K562 (cell line): ENCODE measurements around the gene BRICD5. TPM values are rescaled to one million over a fixed set of nuclear protein-coding genes. Genes with fewer than 3 reads are reported as not detected.
A peak's percentile ranks its signal among the peaks of the same experiment; 100 is the strongest.

Experiments
- ARID1B ChIP-seq: fragments of 450-650 bp; IDR thresholded peaks from 2 replicates; pipeline ENCODE4 v1.6.1; 2016; ENCODE audit warnings: antibody characterized with exemption, mild to moderate bottlenecking, inconsistent platforms
- ETV6 ChIP-seq, 3 experiments: fragments of 150-350 bp in 1 of 3; sonication (generic) in 1 of 3; formaldehyde crosslinking in 1 of 3; IDR thresholded peaks; 2 replicates each; pipeline versions ENCODE4 v1.6.1 to v1.8.0; 2014 to 2022; ENCODE audit warnings: borderline replicate concordance in 2 of 3, low read depth in 2 of 3, antibody characterized with exemption in 1 of 3, low read length in 1 of 3, mild to moderate bottlenecking in 1 of 3, missing genetic modification reagents in 1 of 3
- MAX ChIP-seq: sonication (generic); formaldehyde crosslinking; IDR thresholded peaks from 2 replicates; pipeline ENCODE4 v1.9.0; 2022; ENCODE audit warnings: mild to moderate bottlenecking, missing genetic modification reagents
- MCM2 ChIP-seq: fragments of 450-650 bp; IDR thresholded peaks from 2 replicates; pipeline ENCODE4 v1.6.1; 2017; ENCODE audit warnings: low read depth, mild to moderate bottlenecking
- NBN ChIP-seq: fragments of 450-650 bp; IDR thresholded peaks from 2 replicates; pipeline ENCODE4 v1.6.1; 2016; ENCODE audit warnings: low read depth, mild to moderate bottlenecking
- NCOA6 ChIP-seq: fragments of 450-650 bp; IDR thresholded peaks from 2 replicates; pipeline ENCODE4 v1.6.1; 2017; ENCODE audit warnings: mild to moderate bottlenecking
- POLR2A ChIP-seq: fragments of 450-650 bp; conservative IDR thresholded peaks from 2 replicates; pipeline ENCODE4 v1.6.1; 2016
- POLR2G ChIP-seq: fragments of 200-400 bp; formaldehyde crosslinking; IDR thresholded peaks from 2 replicates; pipeline ENCODE4 v1.6.1; 2017; ENCODE audit warnings: low read depth, mild to moderate bottlenecking, antibody characterized with exemption, low read length, moderate library complexity
- RBBP5 ChIP-seq: fragments of 200-600 bp; sonication (generic); IDR thresholded peaks from 2 replicates; pipeline ENCODE4 v1.6.1; 2012; ENCODE audit warnings: borderline replicate concordance, mild to moderate bottlenecking, low read length, control low read depth, inconsistent platforms; ENCODE audit not compliant: insufficient read depth, poor library complexity, severe bottlenecking
- SMAD1 ChIP-seq: fragments of 150-350 bp; IDR thresholded peaks from 2 replicates; pipeline ENCODE4 v1.6.1; 2014; ENCODE audit warnings: low read length, low read depth; ENCODE audit not compliant: partially characterized antibody
- ZBTB33 ChIP-seq: sonication (generic); formaldehyde crosslinking; IDR thresholded peaks from 2 replicates; pipeline ENCODE4 v1.8.1; 2023; ENCODE audit warnings: mild to moderate bottlenecking, missing genetic modification reagents
- ZC3H8 ChIP-seq: fragments of 450-650 bp; IDR thresholded peaks from 2 replicates; pipeline ENCODE4 v1.6.1; 2017
- ZNF639 ChIP-seq, 2 experiments: fragments of 200-800 bp in 1 of 2; sonication (Bioruptor generic) in 1 of 2; sonication (generic) in 1 of 2; formaldehyde crosslinking in 1 of 2; IDR thresholded peaks in 1 of 2; conservative IDR thresholded peaks in 1 of 2; 2 replicates each; pipeline versions ENCODE4 v1.5.0 to v1.6.1; 2016 to 2020; ENCODE audit warnings: missing compliant biosample characterization in 1 of 2, missing genetic modification characterization in 1 of 2, missing genetic modification reagents in 1 of 2
- ZNF740 ChIP-seq, 3 experiments: fragments of 200-800 bp in 1 of 3; sonication (Bioruptor generic) in 1 of 3; sonication (generic) in 1 of 3; formaldehyde crosslinking in 1 of 3; IDR thresholded peaks; 2 replicates each; pipeline versions ENCODE4 v1.6.1 to v1.8.0; 2016 to 2022; ENCODE audit warnings: mild to moderate bottlenecking in 2 of 3, missing compliant biosample characterization in 2 of 3, missing genetic modification characterization in 2 of 3, missing genetic modification reagents in 1 of 3
- ZNF77 ChIP-seq: fragments of 250-450 bp; sonication (Bioruptor Pico); IDR thresholded peaks from 2 replicates; pipeline ENCODE4 v1.5.0; 2020
- ZNF778 ChIP-seq: fragments of 450-650 bp; formaldehyde crosslinking; IDR thresholded peaks from 2 replicates; pipeline ENCODE4 v1.4.0; 2020; ENCODE audit warnings: mild to moderate bottlenecking, moderate library complexity
- polyA plus RNA-seq, 8 experiments: library from polyadenylated mRNA; depleted of rRNA in 4 of 8; stranded (reverse) in 5 of 8; unstranded in 3 of 8; fragments of >200 nt; fragmentation: Nextera tagmentation in 2 of 8; fragmentation: Illumina TruSeq in 1 of 8; extraction: Ambion mirVana in 2 of 8; extraction: Trizol in 1 of 8; gene quantifications; 2 replicates each; pipeline versions ENCODE4 v1.2.1 to v1.2.3, GENCODE V29; 2011 to 2014; ENCODE audit warnings: inconsistent platforms in 1 of 8, missing spikeins in 1 of 8
- total RNA-seq, 7 experiments: library from RNA; depleted of rRNA in 6 of 7; stranded (reverse); fragments of >200 nt in 6 of 7; fragmentation: Illumina TruSeq in 2 of 7; extraction: Trizol in 2 of 7; gene quantifications; 2 replicates each; pipeline versions ENCODE4 v1.2.1 to v1.2.3, GENCODE V29; 2011 to 2021; ENCODE audit warnings: low replicate concordance in 1 of 7
- TF ChIP-seq, protein P1 (sequence below): fragments of 450-650 bp; conservative IDR thresholded peaks from 2 replicates; pipeline ENCODE4 v1.6.1; 2016; ENCODE audit warnings: missing genetic modification characterization, low read depth, mild to moderate bottlenecking, control low read depth, missing compliant biosample characterization
- TF ChIP-seq, protein P2 (sequence below): fragments of 250-450 bp; sonication (Bioruptor Pico); IDR thresholded peaks from 2 replicates; pipeline ENCODE4 v1.5.0; 2021; ENCODE audit warnings: mild to moderate bottlenecking, moderate library complexity

BRICD5 gene
- total and polyA plus RNA-seq, 9 of the 15 experiments (the other 6 are each of a cell fraction or from before 2014, with no cell fraction given) = 0.24 to 15.1 (median 2.4) TPM; not detected in 1

DNA sequence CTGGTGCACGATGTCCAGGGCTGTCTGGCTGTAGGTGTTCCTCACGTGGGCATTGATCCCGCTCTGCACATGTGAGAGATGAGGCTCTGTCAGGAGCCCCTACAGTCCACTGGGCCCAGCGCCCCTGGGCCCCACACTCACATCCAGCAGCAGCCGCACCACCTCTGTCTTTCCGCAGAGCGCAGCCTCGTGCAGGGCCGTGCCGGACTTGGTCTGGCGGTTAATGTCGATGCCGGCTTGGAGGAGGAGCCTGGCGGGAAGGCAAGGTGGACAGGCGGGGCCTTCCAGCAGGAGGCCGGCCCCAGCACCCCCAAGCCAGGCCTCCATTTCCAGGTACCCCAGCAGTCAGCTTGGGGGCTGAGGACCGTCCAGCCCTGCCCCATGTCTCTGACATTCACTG is 23.5 kb downstream of the BRICD5 start (continued):
- TF ChIP-seq, protein P1, sequence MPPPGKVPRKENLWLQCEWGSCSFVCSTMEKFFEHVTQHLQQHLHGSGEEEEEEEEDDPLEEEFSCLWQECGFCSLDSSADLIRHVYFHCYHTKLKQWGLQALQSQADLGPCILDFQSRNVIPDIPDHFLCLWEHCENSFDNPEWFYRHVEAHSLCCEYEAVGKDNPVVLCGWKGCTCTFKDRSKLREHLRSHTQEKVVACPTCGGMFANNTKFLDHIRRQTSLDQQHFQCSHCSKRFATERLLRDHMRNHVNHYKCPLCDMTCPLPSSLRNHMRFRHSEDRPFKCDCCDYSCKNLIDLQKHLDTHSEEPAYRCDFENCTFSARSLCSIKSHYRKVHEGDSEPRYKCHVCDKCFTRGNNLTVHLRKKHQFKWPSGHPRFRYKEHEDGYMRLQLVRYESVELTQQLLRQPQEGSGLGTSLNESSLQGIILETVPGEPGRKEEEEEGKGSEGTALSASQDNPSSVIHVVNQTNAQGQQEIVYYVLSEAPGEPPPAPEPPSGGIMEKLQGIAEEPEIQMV (tag) = no peak
- TF ChIP-seq RBBP5 = no peak
- TF ChIP-seq ETV6 (IDR thresholded peaks at IDR 0.05; ENCODE audit: borderline replicate concordance in 1 of 2, low read depth in 2 of 2, low read length in 1 of 2) = no peak
- no peak for TF ChIP-seq ETV6 (CRISPR knock-in tag; IDR thresholded peaks at IDR 0.05; ENCODE audit: borderline replicate concordance)
- TF ChIP-seq ZNF639 (CRISPR knock-in tag; conservative IDR thresholded peaks at IDR 0.05 in 1 of 2, IDR thresholded peaks at IDR 0.05 in 1 of 2) = no peak
- no peak for TF ChIP-seq ZNF77 (CRISPR knock-in tag)
- TF ChIP-seq ZBTB33 (CRISPR knock-in tag) = peak; percentile 82
- TF ChIP-seq MCM2 = no peak
- TF ChIP-seq NBN = no peak
- no peak for TF ChIP-seq SMAD1
- TF ChIP-seq, protein P2, sequence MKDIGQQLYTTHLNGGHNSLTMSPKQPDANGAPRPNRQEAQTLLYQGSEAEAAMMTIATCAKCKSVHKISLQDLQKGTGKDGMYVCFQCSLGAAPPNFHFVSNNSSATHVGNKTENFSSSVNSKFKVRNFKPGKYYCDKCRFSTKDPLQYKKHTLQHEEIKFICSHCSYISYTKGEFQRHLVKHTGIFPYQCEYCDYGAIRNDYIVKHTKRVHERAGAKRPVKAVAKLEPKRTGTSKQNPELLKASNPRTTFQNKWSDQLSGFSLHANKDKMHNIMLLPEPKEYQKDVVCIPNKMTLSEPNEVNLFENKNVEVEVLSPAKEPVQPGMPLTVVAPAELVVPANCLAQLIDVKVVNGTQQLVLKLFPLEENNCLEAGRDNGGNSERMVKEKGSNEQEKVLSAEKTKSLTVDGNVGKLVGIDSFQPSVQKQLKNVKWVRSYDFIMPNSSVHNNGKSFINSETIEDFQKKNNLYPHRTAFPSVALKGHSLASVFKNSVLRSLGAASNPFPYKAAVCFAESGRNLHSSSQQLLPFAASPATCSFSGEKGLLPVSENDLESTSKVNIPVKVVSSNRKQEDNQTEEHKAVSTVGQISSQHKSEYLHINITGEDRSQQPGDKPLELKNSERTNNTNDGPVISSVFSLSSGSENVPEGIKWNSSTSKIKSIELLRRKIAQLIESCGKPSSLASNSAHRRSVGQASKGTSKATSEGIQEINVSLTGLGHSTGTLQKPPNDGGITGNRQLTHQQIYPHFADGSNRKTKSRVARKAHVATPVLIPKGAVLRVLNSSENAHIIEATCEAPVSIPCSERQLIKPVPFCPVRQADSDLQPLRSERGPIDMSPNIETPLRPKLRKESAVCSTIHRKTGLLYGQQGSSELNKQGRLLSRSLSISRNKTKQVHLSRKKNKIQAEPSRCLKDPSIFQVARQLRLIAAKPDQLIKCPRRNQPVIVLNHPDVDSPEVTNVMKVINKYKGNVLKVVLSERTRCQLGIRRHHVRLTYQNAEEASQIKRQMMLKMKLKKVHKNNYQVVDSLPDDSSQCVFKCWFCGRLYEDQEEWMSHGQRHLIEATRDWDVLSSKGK = no peak
- TF ChIP-seq POLR2A = peak; percentile 37; the same call in 1 of the 2 replicates
- TF ChIP-seq NCOA6 = no peak
- no peak for TF ChIP-seq ZNF778 (CRISPR knock-in tag)
- TF ChIP-seq MAX = peak; percentile 77
- TF ChIP-seq ARID1B = no peak
- TF ChIP-seq ZC3H8 = no peak
- TF ChIP-seq POLR2G = peak; percentile 60
- TF ChIP-seq ZNF740 (CRISPR knock-in tag; IDR thresholded peaks at IDR 0.05) = no peak
- no peak for TF ChIP-seq ZNF740 (tag; IDR thresholded peaks at IDR 0.05)
